COR-L47 (cell line): Measurements from ENCODE around the gene TRAPPC12.
A peak's percentile ranks its signal among the peaks of the same experiment; 100 is the strongest.

Source experiments
- DNase-seq: peaks from one replicate; lab custom pipeline; 2025; lab: John Stamatoyannopoulos, UW

TRAPPC12 gene

DNA sequence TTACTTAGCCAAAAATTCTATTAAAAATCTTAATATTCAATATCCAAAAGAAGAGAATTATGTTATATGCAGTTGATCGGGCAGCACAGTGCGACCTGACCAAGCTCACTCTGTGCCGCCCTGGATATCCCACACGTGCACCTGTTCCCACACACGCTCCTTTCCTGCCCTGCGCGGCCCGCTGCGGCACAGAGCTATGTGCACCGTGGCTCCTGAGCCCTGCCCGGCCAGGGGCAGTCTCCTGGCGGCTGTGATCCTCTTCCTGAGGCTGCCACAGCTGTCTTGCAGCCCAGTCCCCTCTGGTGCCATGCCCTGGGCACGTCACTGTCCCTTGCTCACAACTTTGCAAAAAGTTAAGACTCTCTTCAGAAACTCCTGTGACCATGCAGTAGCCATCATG is 29.3 kb downstream of the TRAPPC12 start:
- DNase-seq = no peak

DNA sequence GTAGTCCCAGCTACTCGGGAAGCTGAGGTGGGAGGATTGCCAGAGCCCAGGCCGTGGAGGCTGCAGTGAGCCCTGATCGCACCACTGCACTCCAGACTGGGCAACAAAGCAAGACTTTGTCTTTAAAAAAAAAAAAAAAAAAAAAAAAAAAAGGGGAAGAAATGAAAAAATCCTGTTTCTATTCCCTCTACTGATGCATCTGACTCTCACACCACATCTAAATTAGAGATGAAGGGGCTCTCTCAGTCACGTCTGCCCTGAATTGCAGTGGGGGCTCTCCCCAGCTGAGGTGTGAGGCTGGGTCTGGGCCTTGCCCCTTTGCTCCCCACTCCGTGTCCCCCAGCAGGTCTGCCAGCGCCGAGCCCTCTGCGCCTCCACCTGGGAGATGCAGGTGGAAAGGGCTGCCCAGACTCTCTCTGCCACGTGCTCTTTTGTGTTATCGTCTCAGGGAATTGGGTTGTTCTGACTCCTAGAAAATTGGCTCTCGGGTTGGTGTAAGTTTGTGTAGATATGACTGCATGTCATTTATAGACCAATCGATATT is 30.2 kb downstream of the TRAPPC12 start:
- no peak for DNase-seq

DNA sequence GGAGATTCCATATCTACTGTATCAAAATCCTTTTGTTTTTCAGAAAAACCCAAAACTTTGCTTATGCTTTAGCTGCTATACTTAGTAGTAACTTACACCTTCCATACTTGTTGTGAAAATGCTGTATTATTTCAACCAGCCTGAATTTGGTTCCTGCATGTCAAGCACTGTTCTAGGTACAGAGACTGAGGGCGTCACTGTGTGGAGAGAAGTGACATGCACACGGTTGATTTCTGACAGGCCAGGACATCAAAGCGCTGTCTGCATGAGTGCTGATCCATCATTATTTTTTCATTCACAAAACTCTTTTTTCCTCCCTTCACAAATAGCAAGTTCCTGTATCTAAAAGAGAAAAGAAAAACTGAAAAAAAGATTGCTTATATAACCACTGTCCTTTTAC is 31.6 kb downstream of the TRAPPC12 start:
- no peak for DNase-seq

DNA sequence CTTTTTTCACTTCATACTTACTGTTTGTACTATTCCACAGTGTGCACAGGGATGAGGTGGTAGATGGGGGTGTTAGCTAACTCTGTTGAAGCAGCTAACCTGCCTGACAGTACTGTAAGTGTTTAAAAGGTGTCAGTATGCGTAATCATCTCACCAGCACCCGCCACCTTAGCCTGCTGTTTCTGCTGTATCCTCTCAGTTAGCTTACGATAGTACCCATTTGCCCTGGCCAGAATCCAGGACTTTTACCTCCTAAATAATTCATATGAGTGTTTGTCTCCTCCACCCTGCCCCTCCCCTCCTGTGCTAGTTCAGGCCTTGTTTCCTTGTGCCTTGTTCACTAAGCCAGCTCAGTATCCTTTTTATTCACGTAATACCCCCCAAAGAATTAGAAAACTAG is 34.2 kb downstream of the TRAPPC12 start:
- peak; percentile 47 for DNase-seq

DNA sequence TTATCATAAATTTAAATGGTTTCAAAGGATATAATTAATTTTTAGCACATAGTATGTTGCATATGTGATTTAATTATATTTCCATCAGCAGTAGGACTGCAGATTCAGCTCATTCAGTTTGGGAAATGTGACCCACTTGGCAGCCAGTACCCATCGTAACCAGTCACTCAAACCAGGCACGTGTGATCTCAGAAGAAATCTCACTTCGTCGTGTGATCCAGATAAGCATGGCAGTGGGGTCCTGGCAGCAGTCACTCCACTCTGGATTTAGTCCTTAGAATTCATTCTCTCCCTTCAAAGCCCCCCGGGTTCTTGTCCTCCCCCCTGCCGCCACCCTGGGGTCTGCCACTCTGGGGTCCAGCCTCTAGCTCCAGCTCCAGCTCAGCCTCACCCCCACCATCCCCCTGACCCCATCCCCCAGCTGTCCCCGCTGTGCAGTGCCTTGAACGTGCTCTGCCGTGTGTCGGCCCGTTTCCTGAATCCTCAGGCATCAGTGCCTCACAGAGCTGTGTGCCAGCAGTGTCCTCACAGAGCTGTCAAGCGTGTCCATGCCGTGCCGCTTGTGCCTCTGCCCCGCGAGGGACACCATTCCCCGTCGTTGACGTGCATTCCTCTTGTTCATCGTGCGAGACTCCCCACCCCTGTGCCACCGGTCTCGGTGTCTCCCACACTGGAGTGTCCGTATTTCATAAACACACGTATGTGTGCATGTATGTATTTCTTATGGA is 34.8 kb downstream of the TRAPPC12 start:
- no peak for DNase-seq

DNA sequence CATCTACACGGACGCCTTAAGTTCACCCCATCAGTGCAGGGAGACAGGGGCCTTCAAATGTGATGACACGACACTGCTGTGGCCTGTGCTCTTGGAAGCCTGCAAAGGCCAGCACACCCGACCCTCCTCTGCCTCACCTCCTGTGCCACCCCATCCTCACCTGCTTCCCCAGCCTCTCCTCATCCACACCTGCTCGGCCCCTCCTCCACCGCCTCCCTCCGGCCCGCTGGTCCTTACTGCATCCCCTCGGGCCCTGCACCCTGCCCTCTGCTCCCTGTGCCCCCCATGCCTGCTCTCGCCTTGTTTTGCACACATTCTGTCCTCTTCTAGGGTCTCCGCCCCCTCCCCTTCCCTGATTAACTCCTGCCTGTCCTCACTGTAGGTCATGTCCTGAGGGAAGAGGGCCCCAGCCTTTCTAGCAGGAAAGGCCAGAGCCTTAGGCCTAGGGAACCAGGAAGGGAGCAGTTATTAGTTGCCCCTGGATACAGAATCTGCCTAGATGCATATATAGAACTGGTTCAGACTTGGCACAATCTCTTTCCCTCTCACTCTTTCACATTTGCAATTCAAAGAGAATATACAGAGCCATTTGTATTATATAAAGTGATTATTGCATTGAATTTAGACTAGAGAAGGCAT is 39.4 kb downstream of the TRAPPC12 start:
- DNase-seq = no peak

DNA sequence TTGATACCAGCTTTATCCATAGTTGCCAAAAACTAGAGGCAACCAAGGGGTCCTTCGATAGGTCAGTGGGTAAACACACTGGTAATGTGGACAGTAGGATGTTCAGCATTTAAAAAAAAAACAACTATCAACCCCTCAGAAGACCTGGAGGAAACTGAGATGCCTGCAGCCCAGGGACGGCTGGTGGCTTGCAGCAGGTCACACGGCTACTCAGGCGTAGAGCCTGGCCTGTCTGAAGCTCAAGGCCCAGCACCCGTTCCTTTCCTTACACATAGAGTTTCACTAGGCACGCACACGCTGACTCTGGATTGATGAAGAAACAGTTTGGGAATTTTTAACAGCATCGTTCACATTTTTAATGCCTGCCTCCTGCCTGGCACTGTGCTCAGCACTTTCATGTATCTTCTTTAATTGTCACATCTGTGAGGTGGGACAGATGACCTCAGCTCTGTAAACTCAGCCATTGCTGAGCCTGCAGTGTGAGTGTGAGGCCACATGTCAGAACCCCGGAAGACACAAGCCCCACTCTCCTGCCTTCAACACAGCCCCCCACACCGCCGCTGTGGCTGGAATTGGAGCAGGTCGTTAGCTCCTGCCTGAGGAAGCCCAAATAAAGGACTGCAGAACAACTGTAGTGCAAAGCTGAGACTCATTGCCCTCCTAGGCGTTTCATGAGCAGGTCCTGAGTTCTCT is 40.7 kb downstream of the TRAPPC12 start:
- no peak for DNase-seq

DNA sequence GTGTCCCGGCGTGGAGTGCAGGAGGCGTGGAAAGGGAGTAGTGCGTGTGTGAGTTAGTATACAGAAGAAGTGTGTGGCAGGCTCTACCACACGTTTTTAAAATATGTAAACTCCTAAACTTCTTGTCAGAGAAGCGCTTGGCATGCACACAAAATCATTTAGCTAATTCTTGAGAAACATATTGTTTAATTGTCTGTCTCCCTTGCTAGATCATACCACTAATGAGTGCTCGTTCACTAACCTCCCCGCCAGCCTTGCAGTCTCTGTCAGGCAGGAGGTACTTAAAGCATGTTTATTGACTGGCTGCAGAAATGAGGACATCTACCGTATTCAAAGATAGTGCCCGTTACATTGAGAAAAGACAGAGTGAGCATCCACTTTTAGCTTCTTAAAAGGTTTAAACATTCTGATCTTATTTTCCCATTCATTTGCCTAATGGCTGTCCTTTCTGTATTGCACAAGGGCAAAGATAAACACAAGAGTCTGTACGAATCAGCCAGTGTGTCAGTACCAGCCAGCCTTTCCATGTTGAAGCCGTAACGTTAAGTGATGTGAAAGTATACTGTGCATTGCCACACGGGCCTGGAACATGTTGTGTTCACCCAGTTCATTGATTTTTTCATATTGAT is 41.4 kb downstream of the TRAPPC12 start:
- DNase-seq = no peak

DNA sequence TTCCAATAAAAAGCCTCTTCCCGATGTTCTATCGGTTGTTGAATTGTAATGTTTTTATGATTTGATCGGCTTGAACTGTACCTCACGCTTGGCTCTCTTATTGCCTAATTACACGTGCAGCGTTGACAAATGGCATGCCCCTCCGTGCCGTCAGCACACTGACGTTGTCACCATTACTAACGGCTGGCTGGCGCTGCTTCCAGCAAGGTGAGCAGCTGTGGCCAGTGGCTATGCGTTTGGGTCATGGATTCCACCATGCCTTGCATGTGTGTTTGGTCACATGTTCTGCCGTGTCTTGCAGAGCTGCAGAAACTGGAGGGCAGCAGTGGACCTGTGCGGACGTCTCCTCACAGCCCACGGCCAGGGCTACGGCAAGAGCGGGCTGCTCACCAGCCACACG is 42.1 kb downstream of the TRAPPC12 start:
- DNase-seq = no peak

DNA sequence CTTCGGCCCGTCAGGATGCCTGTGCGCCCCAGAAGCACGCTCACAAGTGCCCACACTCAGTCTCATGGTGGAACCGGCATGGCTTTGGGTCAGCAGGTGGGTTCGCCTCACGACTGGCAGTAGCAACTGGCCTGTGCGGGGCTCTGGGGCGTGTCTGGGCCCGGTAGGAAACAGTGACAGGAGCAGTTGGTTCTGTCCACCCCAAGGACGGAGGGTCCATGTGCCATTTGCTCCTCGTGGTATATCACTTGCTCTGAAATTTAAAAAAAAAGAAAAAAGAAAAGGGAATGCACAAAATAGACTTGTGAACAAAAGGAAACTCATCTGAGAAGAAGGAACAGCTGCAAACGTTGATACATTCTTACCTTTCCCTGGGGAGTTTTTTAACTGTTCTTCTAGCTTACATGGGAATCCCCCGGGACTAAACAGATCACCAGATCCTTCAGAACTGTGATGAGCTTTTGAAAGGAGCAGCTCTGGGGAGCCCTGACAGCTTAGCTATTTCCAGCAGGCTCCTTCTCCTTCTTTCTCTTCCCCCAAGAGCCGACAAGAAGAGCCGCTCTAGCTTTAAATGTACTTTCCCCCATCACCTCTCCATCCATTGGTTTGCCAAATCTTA is 42.8 kb downstream of the TRAPPC12 start:
- DNase-seq = no peak

DNA sequence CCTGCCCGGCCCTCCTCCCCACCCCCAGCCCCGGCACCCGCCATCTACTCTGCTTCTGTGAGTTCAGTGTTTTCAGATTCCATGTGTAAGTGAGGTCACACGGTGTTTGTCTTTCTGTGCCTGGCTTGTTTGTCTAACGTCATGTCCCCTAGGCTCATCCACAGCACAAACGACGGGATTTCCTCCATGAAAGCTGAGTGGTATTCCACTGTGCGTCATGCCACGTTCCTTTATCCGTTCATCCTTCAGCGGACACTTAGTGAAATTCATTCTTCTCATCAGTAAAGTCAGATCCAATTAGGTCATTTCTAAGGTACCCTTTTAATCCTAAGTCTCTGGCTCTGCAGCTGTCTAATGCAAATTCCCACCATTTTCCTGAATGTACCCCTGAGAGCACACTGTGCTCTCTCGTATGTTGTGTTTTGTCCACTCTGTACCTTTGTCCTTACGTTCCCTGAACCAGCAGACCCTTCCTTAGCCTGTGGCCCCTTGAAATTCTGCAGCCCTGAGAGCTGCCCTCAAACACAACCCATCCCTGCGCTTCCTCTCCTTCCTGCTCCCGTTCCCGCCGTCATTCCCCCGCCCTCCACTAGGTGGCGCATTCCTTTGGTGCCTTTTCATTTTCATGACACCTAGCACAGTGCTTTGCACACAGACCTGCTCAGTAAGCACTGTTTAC is 44.1 kb downstream of the TRAPPC12 start:
- DNase-seq = peak; percentile 22

DNA sequence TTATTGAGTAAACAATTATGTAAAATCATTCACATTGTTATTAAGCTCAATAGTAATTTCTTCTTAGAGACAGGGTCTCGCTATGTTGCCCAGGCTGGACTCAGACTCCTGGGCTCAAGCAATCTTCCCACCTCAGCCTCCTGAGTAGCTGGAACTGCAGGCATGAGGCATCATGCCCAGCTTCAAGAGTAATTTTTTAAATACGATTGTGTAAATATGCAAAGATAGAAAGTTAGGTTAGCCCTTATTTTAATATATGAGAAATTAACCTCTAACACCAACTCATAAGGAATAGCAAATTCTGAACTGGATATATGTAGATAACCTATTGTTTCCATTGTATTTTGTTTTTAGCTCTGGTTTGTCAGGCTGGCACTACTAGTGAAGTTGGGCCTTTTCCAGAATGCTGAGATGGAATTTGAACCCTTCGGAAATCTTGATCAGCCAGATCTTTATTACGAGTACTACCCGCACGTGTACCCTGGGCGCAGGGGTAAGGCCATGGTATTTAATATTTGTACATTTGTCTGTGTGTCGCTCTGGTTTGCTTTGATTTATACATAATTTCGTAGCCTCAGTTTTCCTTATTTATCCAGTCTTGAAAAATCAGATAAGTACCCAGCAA is 44.8 kb downstream of the TRAPPC12 start:
- no peak for DNase-seq

DNA sequence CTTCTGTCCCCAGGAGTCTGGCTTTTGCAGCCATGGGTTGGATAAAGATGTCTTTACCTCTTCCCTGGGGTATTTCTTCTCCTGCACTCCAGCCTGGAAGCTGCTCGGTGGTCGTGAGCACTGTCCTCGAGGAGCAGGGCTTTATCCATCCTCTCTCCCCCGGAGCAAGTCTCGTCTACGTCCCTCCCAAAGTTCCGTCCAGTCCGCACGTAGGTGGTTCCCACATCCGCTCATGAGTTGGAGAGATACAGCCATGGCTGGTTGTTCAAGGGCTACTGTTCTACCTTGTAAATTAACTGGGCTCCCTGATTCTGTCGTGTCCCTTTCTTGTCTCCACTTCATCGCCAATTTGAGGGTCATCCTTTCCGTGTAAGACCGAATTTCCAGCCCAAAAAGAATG is 47.1 kb downstream of the TRAPPC12 start:
- no peak for DNase-seq

DNA sequence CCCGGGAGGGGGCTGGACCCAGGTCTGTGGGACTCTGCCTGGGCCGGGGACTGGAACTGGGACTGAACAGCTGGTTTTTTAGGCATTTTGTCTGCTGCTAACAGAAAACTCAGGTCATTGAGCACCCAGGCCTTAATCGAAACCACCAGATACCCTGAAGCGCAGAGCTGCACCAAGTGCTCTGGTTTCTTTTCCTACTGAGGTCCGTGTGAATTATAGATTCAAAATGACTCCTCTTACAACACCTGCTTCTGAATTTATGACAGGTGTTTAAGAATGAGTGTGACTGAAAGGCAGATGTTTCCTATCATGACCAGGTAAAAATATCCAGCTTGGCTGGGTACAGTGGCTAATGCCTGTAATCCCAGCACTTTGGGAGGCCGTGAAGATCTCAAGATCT is 47.8 kb downstream of the TRAPPC12 start:
- DNase-seq = no peak

DNA sequence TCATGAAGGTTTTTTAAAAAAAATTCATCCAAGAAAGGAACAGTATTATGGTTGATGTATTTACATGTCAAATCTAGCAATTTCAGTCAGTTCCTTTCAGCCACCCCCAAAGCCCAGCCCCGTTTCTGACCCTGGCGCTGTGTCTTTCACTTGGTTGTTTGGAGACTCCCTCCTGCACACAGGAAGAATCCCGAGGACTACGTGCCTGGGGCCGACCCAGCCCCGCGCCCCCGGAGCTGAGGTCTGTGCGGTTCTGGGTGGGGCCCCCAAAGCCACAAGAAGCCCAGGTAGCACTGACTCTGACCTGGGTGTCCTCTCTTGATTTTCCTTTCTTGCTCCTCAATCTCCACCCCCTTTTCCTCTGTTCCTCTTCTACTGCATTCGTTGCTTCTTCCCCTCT is 49.1 kb downstream of the TRAPPC12 start:
- no peak for DNase-seq

DNA sequence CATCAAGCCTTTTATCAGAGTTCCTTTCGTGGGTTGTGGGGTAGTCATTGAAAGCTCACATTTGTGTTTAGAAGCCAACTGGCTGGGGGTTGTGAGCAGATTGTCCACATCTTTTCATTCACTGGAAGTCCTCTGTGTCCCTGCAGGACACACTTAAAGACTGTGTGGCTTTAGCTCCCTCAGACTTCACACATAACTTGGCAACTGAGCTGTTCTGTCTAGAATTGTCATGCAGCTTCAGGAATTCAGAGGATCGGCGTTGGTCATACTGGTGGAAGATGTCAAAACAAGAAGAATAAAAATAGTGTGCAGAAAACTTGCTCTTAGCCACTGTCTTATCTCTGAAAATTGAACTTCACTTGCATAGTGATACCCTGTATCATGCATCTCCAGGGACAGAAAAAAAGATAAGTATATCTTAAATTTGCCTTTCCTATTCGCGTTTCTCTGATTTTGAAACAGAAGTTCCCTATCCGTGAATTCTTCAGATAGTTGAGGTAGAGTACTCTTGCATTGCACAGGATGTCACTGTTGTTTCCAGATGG is 49.6 kb downstream of the TRAPPC12 start:
- DNase-seq = no peak

DNA sequence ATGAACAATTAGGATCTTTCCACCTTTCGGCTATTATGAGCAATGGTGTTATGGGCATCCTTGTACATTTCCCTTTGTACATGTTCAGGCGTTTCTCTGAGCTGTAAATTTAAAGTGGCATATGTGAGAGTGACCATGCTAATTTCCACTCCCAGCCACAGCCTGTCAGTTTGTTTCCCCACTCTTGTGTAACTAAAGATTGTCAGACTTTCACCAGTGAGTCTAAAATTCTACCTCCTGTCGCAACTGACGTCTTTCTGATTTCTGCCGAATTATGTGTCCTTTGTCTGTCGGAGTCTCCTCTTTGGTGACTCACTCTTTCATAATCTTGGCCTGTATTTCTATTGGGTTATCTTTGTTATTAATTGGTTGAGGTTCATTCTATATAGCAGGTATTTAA is 50.7 kb downstream of the TRAPPC12 start:
- no peak for DNase-seq

DNA sequence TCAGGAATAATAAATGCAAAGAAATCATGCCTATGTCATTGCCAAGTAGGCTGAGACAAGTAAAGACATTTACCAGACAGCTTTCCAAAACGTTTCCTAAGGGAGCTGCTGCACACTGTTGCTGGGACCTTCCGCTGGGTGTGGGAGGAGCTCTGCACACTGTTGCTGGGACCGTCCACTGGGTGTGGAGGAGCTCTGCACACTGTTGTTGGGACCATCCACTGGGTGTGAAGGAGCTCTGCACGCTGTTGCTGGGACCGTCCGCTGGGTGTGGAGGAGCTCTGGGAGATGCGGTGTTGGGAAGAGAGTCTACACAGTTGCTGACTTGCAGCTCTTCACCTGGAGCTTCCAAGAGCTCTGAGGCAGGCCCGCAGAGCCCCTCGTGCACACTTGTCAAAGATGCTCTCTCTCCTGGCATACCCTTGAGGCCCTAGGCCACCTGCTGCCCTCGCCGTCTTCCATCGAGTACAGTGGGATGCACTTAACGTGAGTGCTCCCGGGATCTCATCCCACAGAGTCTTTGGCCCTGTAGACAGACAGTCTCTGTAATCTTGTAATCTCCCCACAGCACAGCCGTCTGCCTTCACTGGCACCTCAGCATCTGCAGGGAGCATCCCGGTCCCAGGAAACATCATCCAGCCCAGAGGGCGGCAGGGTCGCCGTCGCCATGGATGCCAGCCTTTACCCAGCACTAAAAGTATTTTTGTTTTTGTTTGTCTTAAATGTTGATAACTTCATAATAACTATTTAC is 51.4 kb downstream of the TRAPPC12 start:
- no peak for DNase-seq

DNA sequence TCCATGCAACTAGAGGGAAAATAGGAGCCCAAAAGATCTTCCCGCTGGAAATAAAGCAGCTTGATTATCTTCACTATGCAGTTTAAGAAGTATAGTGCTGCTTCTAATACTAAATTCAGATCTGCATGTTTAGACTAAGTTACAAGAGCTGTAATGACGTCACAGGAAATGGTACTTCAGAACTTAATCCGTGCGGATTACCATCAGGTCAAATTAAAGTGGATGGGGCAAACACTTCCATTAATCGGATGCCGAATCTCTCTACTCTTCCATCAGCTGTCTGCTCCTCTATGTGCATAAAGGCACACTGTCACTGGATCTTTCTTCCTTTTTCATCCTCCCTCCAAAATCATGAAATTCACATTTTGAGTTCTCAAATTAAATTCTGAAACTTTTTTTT is 52.6 kb downstream of the TRAPPC12 start:
- no peak for DNase-seq

DNA sequence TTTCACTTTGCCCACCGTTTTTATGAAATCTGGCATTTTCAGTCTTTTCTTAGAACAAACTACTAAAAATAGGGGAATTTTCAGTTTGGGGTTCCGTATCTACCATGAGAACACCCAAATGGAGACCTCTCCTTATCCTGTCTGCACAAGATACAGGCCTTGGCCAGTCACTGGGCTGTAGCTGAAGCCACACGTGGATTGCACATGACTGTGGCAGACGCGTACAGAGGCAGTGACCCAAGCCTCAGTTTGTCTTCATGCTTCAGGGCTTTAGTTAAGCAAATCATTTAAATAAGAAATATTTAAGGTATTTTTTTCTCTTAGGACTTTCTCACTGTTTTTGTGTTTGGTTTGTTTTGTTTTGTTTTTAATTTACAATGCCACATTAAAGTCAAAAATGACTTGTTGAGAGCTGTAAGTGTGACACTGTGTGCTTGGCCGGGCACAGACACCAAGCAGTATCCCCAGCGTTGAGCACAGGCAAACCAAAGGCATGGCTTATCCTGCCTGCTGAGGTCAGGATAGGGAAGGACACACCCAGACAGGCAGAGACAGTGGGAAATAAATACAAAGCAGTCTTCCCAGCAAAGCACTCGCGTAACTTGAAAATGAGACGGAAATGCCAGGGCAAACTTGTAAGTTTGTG is 53.3 kb downstream of the TRAPPC12 start:
- no peak for DNase-seq
